T-cell (primary cell): Measurements from ENCODE around the gene FUOM. TPM values are rescaled to one million over a fixed set of nuclear protein-coding genes. Genes with fewer than 3 reads are reported as not detected.

Source experiments
- ATAC-seq, 4 experiments: fragments of 200-7000 bp in 3 of 4; fragments of 150-1000 bp in 1 of 4; cut with Tn5 transposase; replicated peaks in 1 of 4; 1 replicate in 3 of 4; 2 replicates in 1 of 4; pipeline ENCODE4 v1.10.0; 2021; ENCODE audit warnings: moderate library complexity in 3 of 4, mild to moderate bottlenecking in 2 of 4, moderate number of reproducible peaks in 1 of 4
- CTCF ChIA-PET, 2 donors: fragments of 300-600 bp; sonication (Branson Sonifier 250); formaldehyde crosslinking; loops; one replicate each; lab custom pipeline; 2022; ENCODE audit warnings: antibody characterized with exemption in 2 of 2; lab: Charles Lee
- POLR2A ChIA-PET, 2 donors: fragments of 300-600 bp; sonication (Branson Sonifier 250); formaldehyde crosslinking; loops; one replicate each; lab custom pipeline; 2022; ENCODE audit warnings: antibody characterized with exemption in 2 of 2; lab: Charles Lee
- DNase-seq, 35 experiments: peaks; one replicate each; pipeline versions ENCODE4 v3.0.0 to v3.0.0-alpha.2; 2013 to 2023
- H3K27ac ChIP-seq: one replicate; pipeline ENCODE4 v1.5.1; 2013; ENCODE audit warnings: low read length
- H3K27me3 ChIP-seq, 2 experiments: replicated peaks in 1 of 2; 1 replicate in 1 of 2; 2 replicates in 1 of 2; pipeline versions ENCODE4 v1.6.1 to v1.7.0; 2013; ENCODE audit warnings: low read length in 1 of 2, mixed read lengths in 1 of 2; ENCODE audit not compliant: control insufficient read depth in 2 of 2, insufficient read depth in 2 of 2; ENCODE audit errors: extremely low read depth in 1 of 2
- H3K36me3 ChIP-seq, 2 donors: 1 replicate in 1 of 2; 2 replicates in 1 of 2; pipeline versions ENCODE4 v1.6.1 to v1.7.0; 2013; ENCODE audit warnings: low read length in 1 of 2; ENCODE audit not compliant: control insufficient read depth in 2 of 2, insufficient read depth in 1 of 2; ENCODE audit errors: extremely low read depth in 1 of 2
- H3K4me1 ChIP-seq, 2 experiments: 1 replicate in 1 of 2; 2 replicates in 1 of 2; pipeline versions ENCODE4 v1.6.1 to v1.7.0; 2013; ENCODE audit warnings: low read length in 2 of 2, mixed read lengths in 1 of 2; ENCODE audit not compliant: insufficient read depth in 2 of 2, control insufficient read depth in 1 of 2; ENCODE audit errors: extremely low read depth in 1 of 2
- H3K4me3 ChIP-seq, 2 donors: 1 replicate in 1 of 2; 2 replicates in 1 of 2; pipeline versions ENCODE4 v1.5.1 to v1.7.0; 2013; ENCODE audit warnings: mild to moderate bottlenecking in 2 of 2, low read length in 1 of 2, moderate library complexity in 1 of 2; ENCODE audit not compliant: control insufficient read depth in 1 of 2; ENCODE audit errors: extremely low read depth in 1 of 2
- H3K9me3 ChIP-seq: 2 replicates; pipeline ENCODE4 v1.7.0; 2013
- H3K27ac Mint-ChIP-seq, 2 donors: one replicate each; pipeline ENCODE4 v1.8.0; 2020 to 2021; ENCODE audit warnings: mild to moderate bottlenecking in 2 of 2, mixed read lengths in 2 of 2
- H3K27me3 Mint-ChIP-seq, 2 donors: one replicate each; pipeline ENCODE4 v1.8.0; 2021 to 2022; ENCODE audit warnings: mixed read lengths in 2 of 2
- H3K36me3 Mint-ChIP-seq: one replicate; pipeline ENCODE4 v1.8.0; 2021; ENCODE audit warnings: mixed read lengths
- H3K4me1 Mint-ChIP-seq, 3 donors: one replicate each; pipeline ENCODE4 v1.8.0; 2020 to 2022; ENCODE audit warnings: mixed read lengths in 3 of 3, mild to moderate bottlenecking in 1 of 3
- H3K4me3 Mint-ChIP-seq, 3 donors: one replicate each; pipeline ENCODE4 v1.8.0; 2020 to 2022; ENCODE audit warnings: mild to moderate bottlenecking in 3 of 3, mixed read lengths in 3 of 3, moderate library complexity in 3 of 3
- H3K9me3 Mint-ChIP-seq, 3 donors: one replicate each; pipeline ENCODE4 v1.8.0; 2020 to 2022; ENCODE audit warnings: mixed read lengths in 3 of 3
- WGBS: methylation state at CpG from one replicate; pipeline ENCODE4 v1.1.5; 2013; ENCODE audit warnings: missing lambda C conversion rate; ENCODE audit not compliant: insufficient coverage; 5-methylcytosine and 5-hydroxymethylcytosine counted together
- total RNA-seq, 35 experiments: library from RNA in 6 of 35; stranded (reverse) in 6 of 35; fragments of 120-200 nt in 1 of 35; gene quantifications; one replicate each; pipeline versions ENCODE4 v1.2.1 to v1.2.4 and lab custom pipeline; 2013 to 2026

FUOM gene
- total RNA-seq (10 to 100 TPM in 4 of 5 donors, 1 to 10 TPM in 1; 9.4 to 30.3 (median 26.9) TPM), total RNA-seq (lab: John Stamatoyannopoulos, UW) (6.6 to 26.9 (median 12.1) reads per million in 29 experiments)
- 11.4 TPM for total RNA-seq (2013)

GRCh38 chr10:133357285-133358161 is at the start of gene FUOM:
Gene FUOM, minus strand, starts transcription at chr10:133358019. Its CDS starts 12 bp downstream, at chr10:133358007.
- CTCF ChIA-PET: interaction anchor here in 1 of 2 donors (1.8 kb wide), 1 partner anchor 28 kb away, joined by 3 read pairs; no protein-coding TSS in a partner anchor
- WGBS: 1% methylated on average over 47 of the region's 83 CpGs
- peaks cover 10% of the 10 kb centered on the region for H3K36me3 Mint-ChIP-seq
- POLR2A ChIA-PET: interaction anchor here (0.6 kb wide), 2 partner anchors 90 to 1059 kb away, joined by 4 to 9 read pairs; no protein-coding TSS in a partner anchor
- ATAC-seq: peak; percentile 83 to 91 (median 90)
- peak within 1 kb of the TSS in 1 of 2 donors; percentile 72 for H3K27ac Mint-ChIP-seq
- Histone ChIP-seq H3K27ac (no peak within 1 kb of the TSS), H3K4me3 (peak within 1 kb of the TSS; percentile 63 to 77), H3K27me3 (peaks cover 0 to 5% of the 10 kb centered on the region in 2 experiments), H3K9me3 (no peaks in the 10 kb centered on the region), H3K4me1 (peaks cover 0 to 19% of the 10 kb centered on the region in 2 experiments), H3K36me3 (peaks cover 0 to 3% of the 10 kb centered on the region in 2 donors)
- no peaks in the 10 kb centered on the region for H3K9me3 Mint-ChIP-seq
- H3K4me3 Mint-ChIP-seq: peak within 1 kb of the TSS; percentile 68 to 75 (median 74)
- peak; percentile 39 to 79 (median 63) for DNase-seq
- H3K27me3 Mint-ChIP-seq: no peaks in the 10 kb centered on the region
- peaks cover 0 to 13% (median 1%) of the 10 kb centered on the region in 3 donors for H3K4me1 Mint-ChIP-seq

- H3K4me1 ChIP-seq: peaks cover 0 to 6% of the 10 kb centered on the region in 2 experiments
- H3K27ac ChIP-seq: no peak overlapping the region
- DNase-seq (no peak), ATAC-seq (peak in 1 of 4 experiments; percentile 23)
- ChIA-PET CTCF (interaction anchor here in 1 of 2 donors (0.7 kb wide), 1 partner anchor 72 kb away, joined by 3 read pairs; no protein-coding TSS in a partner anchor), POLR2A (no interaction called here)
- no peaks in the 10 kb centered on the region for H3K9me3 ChIP-seq
- peaks cover 5 to 55% of the 10 kb centered on the region in 2 donors for H3K36me3 ChIP-seq
- peaks cover 74% of the 10 kb centered on the region for H3K36me3 Mint-ChIP-seq
- H3K4me1 Mint-ChIP-seq: peaks cover 44 to 54% (median 51%) of the 10 kb centered on the region in 3 donors
- 67% methylated on average over 1 of the region's 8 CpGs for WGBS
- H3K4me3 ChIP-seq: no peak overlapping the region
- H3K27me3 ChIP-seq: no peaks in the 10 kb centered on the region
- H3K9me3 Mint-ChIP-seq: peaks cover 3 to 8% (median 4%) of the 10 kb centered on the region in 3 donors
- H3K27me3 Mint-ChIP-seq: no peaks in the 10 kb centered on the region
- no peak overlapping the region for H3K4me3 Mint-ChIP-seq
- peak overlapping the region in 1 of 2 donors; percentile 25 for H3K27ac Mint-ChIP-seq
Observed at GRCh38 chr10:133405844-133406527, 48.2 kb upstream of the FUOM start.

DNA sequence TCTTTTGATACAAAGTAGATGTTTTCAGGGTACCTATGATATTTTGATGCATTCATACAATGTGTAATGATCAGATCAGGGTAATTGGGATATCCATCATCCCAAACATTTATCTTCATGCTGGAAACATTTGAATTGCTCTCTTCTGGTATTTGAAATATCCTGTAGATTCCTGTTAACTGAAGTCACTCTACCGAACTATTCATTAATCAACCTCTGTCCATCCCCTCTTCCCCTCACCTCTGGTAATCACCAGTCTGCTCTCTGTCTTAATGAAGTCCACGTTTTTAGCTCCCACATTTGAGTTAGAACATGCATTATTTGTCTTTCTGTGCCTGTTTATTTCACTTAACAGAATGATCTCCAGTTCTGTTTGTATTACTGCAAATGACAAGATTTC is 47.5 kb upstream of the FUOM start:
- Mint-ChIP-seq H3K4me1 (peaks cover 49 to 58% (median 51%) of the 10 kb centered on the region in 3 donors), H3K36me3 (peaks cover 70% of the 10 kb centered on the region), H3K4me3 (no peak overlapping the region), H3K27me3 (no peaks in the 10 kb centered on the region), H3K27ac (no peak overlapping the region), H3K9me3 (peaks cover 0 to 7% (median 0%) of the 10 kb centered on the region in 3 donors)
- peaks cover 5 to 52% of the 10 kb centered on the region in 2 donors for H3K36me3 ChIP-seq
- POLR2A ChIA-PET: no interaction called here
- H3K4me1 ChIP-seq: peaks cover 0 to 12% of the 10 kb centered on the region in 2 experiments
- CTCF ChIA-PET: no interaction called here
- ATAC-seq (no peak), DNase-seq (no peak)
- WGBS: 59% methylated on average over 2 of the region's 2 CpGs
- H3K9me3 ChIP-seq: no peaks in the 10 kb centered on the region
- H3K27ac ChIP-seq: no peak overlapping the region
- no peak overlapping the region for H3K4me3 ChIP-seq
- H3K27me3 ChIP-seq: no peaks in the 10 kb centered on the region

DNA sequence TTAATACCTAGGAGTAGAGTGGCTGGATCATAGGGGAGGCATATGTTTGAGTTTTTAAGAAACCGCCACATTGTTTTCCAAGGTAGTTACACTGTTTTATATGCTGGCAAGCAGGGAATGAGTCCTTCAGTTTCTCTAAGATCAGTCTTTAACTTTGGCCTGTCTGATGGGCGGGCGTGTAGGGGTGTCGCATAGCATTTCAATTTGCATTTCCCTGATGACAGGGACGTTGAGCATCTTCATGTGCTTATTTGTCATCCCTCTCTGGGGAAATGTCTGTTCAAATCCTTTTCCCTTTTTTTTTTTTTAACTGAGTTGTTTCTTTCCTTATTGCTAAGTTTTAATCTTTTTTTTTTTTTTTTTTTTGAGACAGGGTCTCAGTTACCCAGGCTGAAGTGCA is 46.0 kb upstream of the FUOM start:
- H3K27me3 ChIP-seq: no peaks in the 10 kb centered on the region
- H3K4me3 Mint-ChIP-seq: no peak overlapping the region
- peaks cover 5 to 50% of the 10 kb centered on the region in 2 donors for H3K36me3 ChIP-seq
- DNase-seq (no peak), ATAC-seq (no peak)
- peaks cover 0 to 4% (median 0%) of the 10 kb centered on the region in 3 donors for H3K9me3 Mint-ChIP-seq
- peaks cover 38 to 52% (median 50%) of the 10 kb centered on the region in 3 donors for H3K4me1 Mint-ChIP-seq
- ChIA-PET POLR2A (no interaction called here), CTCF (no interaction called here)
- no peak overlapping the region for H3K27ac ChIP-seq
- H3K4me3 ChIP-seq: no peak overlapping the region
- H3K27me3 Mint-ChIP-seq: no peaks in the 10 kb centered on the region
- no peak overlapping the region for H3K27ac Mint-ChIP-seq
- 100% methylated on average over 1 of the region's 5 CpGs for WGBS
- H3K36me3 Mint-ChIP-seq: peaks cover 64% of the 10 kb centered on the region
- H3K9me3 ChIP-seq: no peaks in the 10 kb centered on the region
- H3K4me1 ChIP-seq: peaks cover 0 to 15% of the 10 kb centered on the region in 2 experiments

GRCh38 chr10:133403359-133403758 is 45.5 kb upstream of the FUOM start:
- Histone ChIP-seq H3K27me3 (no peaks in the 10 kb centered on the region), H3K4me1 (peaks cover 0 to 15% of the 10 kb centered on the region in 2 experiments), H3K4me3 (no peak overlapping the region), H3K9me3 (no peaks in the 10 kb centered on the region), H3K27ac (no peak overlapping the region), H3K36me3 (peaks cover 5 to 54% of the 10 kb centered on the region in 2 donors)
- Mint-ChIP-seq H3K36me3 (peaks cover 62% of the 10 kb centered on the region), H3K9me3 (no peaks in the 10 kb centered on the region), H3K27me3 (no peaks in the 10 kb centered on the region), H3K4me3 (no peak overlapping the region), H3K4me1 (peaks cover 34 to 49% (median 47%) of the 10 kb centered on the region in 3 donors), H3K27ac (peak overlapping the region in 1 of 2 donors; percentile 57)
- DNase-seq (no peak), ATAC-seq (no peak)
- 88% methylated on average over 11 of the region's 16 CpGs for WGBS
- CTCF ChIA-PET: no interaction called here
- POLR2A ChIA-PET: no interaction called here
